H1 (cell line): ENCODE results near the gene UBAC1. TPM values are rescaled to one million over a fixed set of nuclear protein-coding genes. Genes with fewer than 3 reads are reported as not detected.
A peak's percentile ranks its signal among the peaks of the same experiment; 100 is the strongest.

Experiments
- CTCF ChIA-PET: fragments of 300-600 bp; sonication (Branson Sonifier 250); formaldehyde crosslinking; loops from one replicate; lab custom pipeline; 2021; ENCODE audit not compliant: partially characterized antibody; lab: Charles Lee
- POLR2A ChIA-PET: fragments of 300-600 bp; sonication (Branson Sonifier 250); formaldehyde crosslinking; loops from one replicate; lab custom pipeline; 2021; ENCODE audit warnings: inconsistent platforms; ENCODE audit not compliant: partially characterized antibody; lab: Charles Lee
- DNase-seq, 2 experiments: peaks; one replicate each; pipeline versions ENCODE4 v3.0.0 to v3.0.0-alpha.2; 2010 to 2022; ENCODE audit warnings: low spot score in 2 of 2, low read depth in 1 of 2, mixed read lengths in 1 of 2
- FAIRE-seq: peaks from 2 replicates; lab custom pipeline; 2011; peaks lifted over from hg19 to GRCh38; lab: Jason Lieb, UNC
- H2AFZ ChIP-seq: 2 replicates; pipeline ENCODE4 v1.8.1; 2012; ENCODE audit warnings: low read length, inconsistent platforms
- H2AK5ac ChIP-seq: 2 replicates; pipeline ENCODE4 v1.6.1; 2013; ENCODE audit warnings: low read depth, low read length
- H2BK120ac ChIP-seq: replicated peaks from 2 replicates; pipeline ENCODE3; 2013; ENCODE audit warnings: low read depth, low read length, inconsistent platforms
- H2BK12ac ChIP-seq: 2 replicates; pipeline ENCODE4 v1.6.1; 2013; ENCODE audit warnings: low read depth, low read length
- H2BK15ac ChIP-seq: 2 replicates; pipeline ENCODE4 v1.6.1; 2013; ENCODE audit warnings: low read length
- H2BK20ac ChIP-seq: 2 replicates; pipeline ENCODE4 v1.6.1; 2013; ENCODE audit warnings: low read length
- H2BK5ac ChIP-seq: 2 replicates; pipeline ENCODE4 v1.6.1; 2013; ENCODE audit warnings: low read depth, low read length
- H3K14ac ChIP-seq: 2 replicates; pipeline ENCODE4 v1.6.1; 2013; ENCODE audit warnings: inconsistent platforms; ENCODE audit not compliant: insufficient read length
- H3K18ac ChIP-seq: 2 replicates; pipeline ENCODE4 v1.6.1; 2013; ENCODE audit warnings: low read length; ENCODE audit errors: extremely low read depth
- H3K23ac ChIP-seq: 2 replicates; pipeline ENCODE4 v1.6.1; 2013; ENCODE audit warnings: inconsistent platforms; ENCODE audit not compliant: insufficient read length
- H3K23me2 ChIP-seq: 2 replicates; pipeline ENCODE4 v1.6.1; 2013; ENCODE audit warnings: low read depth, low read length
- H3K27ac ChIP-seq: 2 replicates; pipeline ENCODE4 v1.6.1; 2011; ENCODE audit warnings: low read depth, low read length, inconsistent platforms
- H3K27me3 ChIP-seq, 4 experiments: replicated peaks in 1 of 4; 1 replicate in 1 of 4; 2 replicates in 3 of 4; pipeline versions ENCODE4 v1.6.1 to v1.8.1; 2011 to 2013; ENCODE audit warnings: low read length in 3 of 4, mild to moderate bottlenecking in 3 of 4, inconsistent platforms in 2 of 4, mixed read lengths in 2 of 4, moderate library complexity in 1 of 4; ENCODE audit not compliant: control insufficient read depth in 3 of 4, insufficient read depth in 3 of 4; ENCODE audit errors: extremely low read depth in 1 of 4
- H3K36me3 ChIP-seq, 4 experiments: 2 replicates each; pipeline versions ENCODE4 v1.6.1 to v1.8.1; 2011 to 2013; ENCODE audit warnings: mild to moderate bottlenecking in 4 of 4, low read length in 3 of 4, moderate library complexity in 2 of 4, control low read depth in 1 of 4, inconsistent platforms in 1 of 4; ENCODE audit not compliant: insufficient read depth in 4 of 4, control insufficient read depth in 2 of 4
- H3K4ac ChIP-seq: replicated peaks from 2 replicates; pipeline ENCODE3; 2013; ENCODE audit warnings: low read length, low read depth, mixed read lengths, inconsistent platforms; ENCODE audit not compliant: insufficient read length
- H3K4me1 ChIP-seq, 4 experiments: replicated peaks in 1 of 4; 1 replicate in 1 of 4; 2 replicates in 3 of 4; pipeline versions ENCODE4 v1.6.1 to v1.8.1; 2011 to 2013; ENCODE audit warnings: low read length in 3 of 4, inconsistent platforms in 2 of 4, mixed read lengths in 1 of 4; ENCODE audit not compliant: insufficient read depth in 4 of 4, control insufficient read depth in 3 of 4
- H3K4me2 ChIP-seq, 2 experiments: 2 replicates each; pipeline versions ENCODE4 v1.6.1 to v1.8.1; 2011 to 2013; ENCODE audit warnings: low read depth in 2 of 2, low read length in 2 of 2, control low read depth in 1 of 2, inconsistent platforms in 1 of 2, mild to moderate bottlenecking in 1 of 2; ENCODE audit not compliant: insufficient read depth in 1 of 2
- H3K4me3 ChIP-seq, 4 experiments: fragments of 200-600, 300-600 bp in 1 of 4; sonication (generic), shearing (Covaris generic), sonication (Bioruptor Twin) in 1 of 4; 2 replicates each; pipeline versions ENCODE4 v1.5.1 to v1.8.1; 2011 to 2016; ENCODE audit warnings: low read length in 4 of 4, low read depth in 3 of 4, control low read depth in 2 of 4, inconsistent platforms in 2 of 4, mild to moderate bottlenecking in 2 of 4, mixed read lengths in 1 of 4, moderate library complexity in 1 of 4; ENCODE audit not compliant: insufficient read depth in 2 of 4; ENCODE audit errors: extremely low read depth in 1 of 4
- H3K56ac ChIP-seq: replicated peaks from 2 replicates; pipeline ENCODE3; 2013; ENCODE audit warnings: low read depth, mild to moderate bottlenecking, mixed read lengths, low read length, inconsistent platforms; ENCODE audit not compliant: insufficient read length
- H3K79me1 ChIP-seq: 2 replicates; pipeline ENCODE4 v1.6.1; 2013; ENCODE audit warnings: low read depth, low read length, control low read depth
- H3K79me2 ChIP-seq, 2 experiments: 2 replicates each; pipeline versions ENCODE4 v1.6.1 to v1.8.1; 2012 to 2013; ENCODE audit warnings: low read length in 2 of 2, mild to moderate bottlenecking in 2 of 2, inconsistent platforms in 1 of 2; ENCODE audit not compliant: insufficient read depth in 2 of 2, control insufficient read depth in 1 of 2
- H3K9ac ChIP-seq, 4 experiments: replicated peaks in 1 of 4; 1 replicate in 1 of 4; 2 replicates in 3 of 4; pipeline versions ENCODE4 v1.6.1 to v1.8.1; 2011 to 2013; ENCODE audit warnings: low read depth in 3 of 4, low read length in 3 of 4, control low read depth in 2 of 4, mild to moderate bottlenecking in 2 of 4, moderate library complexity in 2 of 4, inconsistent platforms in 1 of 4; ENCODE audit errors: extremely low read depth in 1 of 4
- H3K9me3 ChIP-seq, 2 experiments: 2 replicates each; pipeline versions ENCODE4 v1.6.1 to v1.8.1; 2012 to 2013; ENCODE audit warnings: mild to moderate bottlenecking in 2 of 2, moderate library complexity in 2 of 2, control low read depth in 1 of 2, inconsistent platforms in 1 of 2, low read depth in 1 of 2, low read length in 1 of 2, mixed read lengths in 1 of 2; ENCODE audit not compliant: insufficient read depth in 2 of 2
- H4K20me1 ChIP-seq, 2 experiments: replicated peaks in 1 of 2; 2 replicates each; pipeline versions ENCODE3 to v1.8.1; 2011 to 2013; ENCODE audit warnings: inconsistent platforms in 2 of 2, low read length in 2 of 2, mild to moderate bottlenecking in 1 of 2; ENCODE audit not compliant: insufficient read depth in 2 of 2, control insufficient read depth in 1 of 2
- H4K5ac ChIP-seq: 2 replicates; pipeline ENCODE4 v1.6.1; 2013; ENCODE audit warnings: low read length, low read depth, mixed read lengths, inconsistent platforms; ENCODE audit not compliant: insufficient read length
- H4K8ac ChIP-seq: 2 replicates; pipeline ENCODE4 v1.8.0; 2013; ENCODE audit warnings: mild to moderate bottlenecking, moderate library complexity, low read length, inconsistent platforms; ENCODE audit not compliant: insufficient read depth; ENCODE audit errors: extremely low read depth
- H4K91ac ChIP-seq: replicated peaks from 2 replicates; pipeline ENCODE3; 2013; ENCODE audit warnings: low read length, mixed read lengths, inconsistent platforms; ENCODE audit not compliant: insufficient read length
- BRCA1 ChIP-seq: IDR thresholded peaks from 2 replicates; pipeline ENCODE4 v1.6.1; 2012; ENCODE audit warnings: low read depth, low read length, improper control_type of control experiment
- CREB1 ChIP-seq: IDR thresholded peaks from 2 replicates; pipeline ENCODE4 v1.6.1; 2012; ENCODE audit warnings: inconsistent platforms
- E2F6 ChIP-seq: IDR thresholded peaks from 2 replicates; pipeline ENCODE4 v1.6.1; 2012; ENCODE audit warnings: inconsistent platforms
- EP300 ChIP-seq, 2 experiments: IDR thresholded peaks; 1 replicate in 1 of 2; 2 replicates in 1 of 2; pipeline ENCODE4 v1.6.1; 2011 to 2012; ENCODE audit warnings: low read depth in 2 of 2, low read length in 2 of 2, mild to moderate bottlenecking in 2 of 2, borderline replicate concordance in 1 of 2, inconsistent platforms in 1 of 2, moderate library complexity in 1 of 2
- EZH2 ChIP-seq: fragments of 200-600 bp; sonication (generic); IDR thresholded peaks from 2 replicates; pipeline ENCODE4 v1.7.1; 2012; ENCODE audit warnings: low read depth, mild to moderate bottlenecking, moderate library complexity, low read length, inconsistent platforms; ENCODE audit not compliant: severe bottlenecking
- JUN ChIP-seq: IDR thresholded peaks from 2 replicates; pipeline ENCODE4 v1.6.1; 2011; ENCODE audit warnings: low read depth, mild to moderate bottlenecking, improper control_type of control experiment, low read length
- KDM1A ChIP-seq: fragments of 200-600, 300-600 bp; sonication (generic); IDR thresholded peaks from 2 replicates; pipeline ENCODE4 v1.7.1; 2016; ENCODE audit warnings: mild to moderate bottlenecking, low read length, borderline replicate concordance
- SAP30 ChIP-seq: fragments of 300-600 bp; sonication (generic); IDR thresholded peaks from 2 replicates; pipeline ENCODE4 v1.7.1; 2012; ENCODE audit warnings: low read length, moderate library complexity, mild to moderate bottlenecking, inconsistent platforms; ENCODE audit not compliant: insufficient read depth, insufficient replicate concordance
- SIN3A ChIP-seq, 2 experiments: IDR thresholded peaks in 1 of 2; conservative IDR thresholded peaks in 1 of 2; 2 replicates each; pipeline ENCODE4 v1.6.1; 2011 to 2012; ENCODE audit warnings: low read length in 2 of 2, improper control_type of control experiment in 1 of 2, low read depth in 1 of 2, mild to moderate bottlenecking in 1 of 2
- SP2 ChIP-seq: IDR thresholded peaks from 2 replicates; pipeline ENCODE4 v1.6.1; 2012; ENCODE audit warnings: mild to moderate bottlenecking, low read length, inconsistent platforms
- USF2 ChIP-seq: IDR thresholded peaks from 2 replicates; pipeline ENCODE4 v1.6.1; 2011; ENCODE audit warnings: low read length, improper control_type of control experiment
- WGBS, 2 experiments: shearing (Covaris generic) in 1 of 2; methylation state at CpG; one replicate each; pipeline versions ENCODE4 v1.1.6 to v1.1.7; 2013 to 2015; ENCODE audit warnings: low lambda C conversion rate in 2 of 2, mixed read lengths in 2 of 2, inconsistent platforms in 1 of 2, low coverage in 1 of 2, missing lambda C conversion rate in 1 of 2; ENCODE audit not compliant: insufficient replicate concordance in 2 of 2, insufficient coverage in 1 of 2, insufficient read length in 1 of 2; ENCODE audit errors: extremely low coverage in 1 of 2, missing lambda C conversion rate in 1 of 2; 5-methylcytosine and 5-hydroxymethylcytosine counted together
- polyA plus RNA-seq, 7 experiments: library from polyadenylated mRNA; depleted of rRNA in 3 of 7; stranded (reverse) in 5 of 7; unstranded in 2 of 7; fragments of >200 nt in 5 of 7; fragments of 200-250 nt in 2 of 7; gene quantifications; 1 replicate in 5 of 7; 2 replicates in 1 of 7; 4 replicates in 1 of 7; pipeline versions ENCODE4 v1.2.1 to v1.2.3, GENCODE V29; 2011 to 2013; ENCODE audit warnings: missing spikeins in 2 of 7, mixed read lengths in 2 of 7
- total RNA-seq: library from RNA; stranded (reverse); fragmentation: NEBNext Ultra II Directional; extraction: Animal tissue kit (Norgen Biotek cat#: 25700); gene quantifications from 2 replicates; pipeline ENCODE4 v1.2.1, GENCODE V29; 2021

UBAC1 gene
- total and polyA plus RNA-seq, 2 of the 8 experiments (the other 6 are each of a cell fraction or from before 2014, with no cell fraction given): 59.3 to 85.2 TPM

- H3K36me3 ChIP-seq: no peaks in the 10 kb centered on the region
- CTCF ChIA-PET: interaction anchor here (0.7 to 1.1 kb wide), 2 partner anchors 34 to 265 kb away, joined by 3 to 4 read pairs; no protein-coding TSS in a partner anchor
- H3K9me3 ChIP-seq: no peaks in the 10 kb centered on the region
- H3K4me3 ChIP-seq: no peak overlapping the region
- H3K9ac ChIP-seq: no peak overlapping the region
- FAIRE-seq (no peak), DNase-seq (no peak)
- no peaks in the 10 kb centered on the region for H3K23me2 ChIP-seq
- no peak overlapping the region for H3K56ac ChIP-seq
- no peak overlapping the region for H3K4ac ChIP-seq
- H3K18ac ChIP-seq: no peak overlapping the region; the same call in 1 of the 2 replicates
- no peaks in the 10 kb centered on the region for H3K27me3 ChIP-seq
- peak overlapping the region; percentile 61; the same call in 1 of the 2 replicates for H2BK15ac ChIP-seq
- no peak overlapping the region for H2BK120ac ChIP-seq
- WGBS, 2 experiments: 92% methylated on average over 10 of the region's 11 CpGs; no CpG with 5 or more reads in 1 of the 2 experiments
- peak overlapping the region; percentile 53; the same call in 1 of the 2 replicates for H2AK5ac ChIP-seq
- H3K23ac ChIP-seq: no peak overlapping the region
- H3K79me1 ChIP-seq: no peaks in the 10 kb centered on the region
- no peak overlapping the region for H2BK20ac ChIP-seq
- no peak overlapping the region for H2AFZ ChIP-seq
- no peaks in the 10 kb centered on the region for H3K79me2 ChIP-seq
- POLR2A ChIA-PET: interaction anchor here (1.8 to 3.3 kb wide), 3 partner anchors 9 to 116 kb away, joined by 3 to 11 read pairs (median 4); no protein-coding TSS in a partner anchor
- no peak overlapping the region for H3K27ac ChIP-seq
- H3K4me2 ChIP-seq: no peak overlapping the region
- H3K14ac ChIP-seq: no peak overlapping the region
- TF ChIP-seq SP2 (no peak), SAP30 (no peak), USF2 (no peak), JUN (no peak), EZH2 (no peak), E2F6 (no peak), KDM1A (no peak), CREB1 (no peak), BRCA1 (no peak), SIN3A (conservative IDR thresholded peaks at IDR 0.05 in 1 of 2, IDR thresholded peaks at IDR 0.05 in 1 of 2; ENCODE audit: low read depth in 1 of 2, low read length in 2 of 2) (no peak), EP300 (IDR thresholded peaks at IDR 0.05; ENCODE audit: borderline replicate concordance in 1 of 2, low read depth in 2 of 2, low read length in 2 of 2) (no peak)
- H2BK5ac ChIP-seq: peak overlapping the region; percentile 71; the same call in 1 of the 2 replicates
- no peak overlapping the region for H4K5ac ChIP-seq
- peaks cover 0 to 32% (median 27%) of the 10 kb centered on the region in 4 experiments; a peak in 6 of 7 replicates for H3K4me1 ChIP-seq
- H2BK12ac ChIP-seq: peak overlapping the region; percentile 87; the same call in 1 of the 2 replicates
- H4K20me1 ChIP-seq: no peaks in the 10 kb centered on the region
- no peak overlapping the region for H4K8ac ChIP-seq
- H4K91ac ChIP-seq: peak overlapping the region; percentile 88
These were observed 41.0 kb upstream of the UBAC1 start for GRCh38 chr9:136002215-136002614.
